Osteocyte (in vitro differentiated cells): ENCODE measurements around the gene DHCR7. TPM values are rescaled to one million over a fixed set of nuclear protein-coding genes. Genes with fewer than 3 reads are reported as not detected.

Experiments used
- DNase-seq: peaks from one replicate; pipeline ENCODE4 v3.0.0; 2021; ENCODE audit warnings: mixed read lengths; ENCODE audit not compliant: unreplicated experiment; ENCODE audit errors: extremely low spot score
- H3K27ac Mint-ChIP-seq: one replicate; pipeline ENCODE4 v1.8.0; 2021; ENCODE audit warnings: mild to moderate bottlenecking, mixed read lengths; ENCODE audit not compliant: unreplicated experiment
- H3K27me3 Mint-ChIP-seq: one replicate; pipeline ENCODE4 v1.8.0; 2021; ENCODE audit warnings: mixed read lengths; ENCODE audit not compliant: unreplicated experiment
- H3K36me3 Mint-ChIP-seq: one replicate; pipeline ENCODE4 v1.8.0; 2021; ENCODE audit warnings: mixed read lengths; ENCODE audit not compliant: unreplicated experiment
- H3K4me1 Mint-ChIP-seq: one replicate; pipeline ENCODE4 v1.8.0; 2021; ENCODE audit warnings: mixed read lengths; ENCODE audit not compliant: unreplicated experiment
- H3K4me3 Mint-ChIP-seq: one replicate; pipeline ENCODE4 v1.8.0; 2021; ENCODE audit warnings: mild to moderate bottlenecking, moderate library complexity, mixed read lengths; ENCODE audit not compliant: unreplicated experiment
- H3K9me3 Mint-ChIP-seq: one replicate; pipeline ENCODE4 v1.8.0; 2021; ENCODE audit warnings: mixed read lengths; ENCODE audit not compliant: unreplicated experiment
- total RNA-seq: library from RNA; stranded (reverse); gene quantifications from 2 replicates; pipeline ENCODE4 v1.2.1, GENCODE V29; 2021
- TF ChIP-seq, protein P1 (sequence below): fragments of 200-600 bp; sonication (generic); IDR thresholded peaks from 2 replicates; pipeline ENCODE4 v1.5.0; 2021; ENCODE audit warnings: antibody characterized with exemption, mild to moderate bottlenecking, moderate library complexity

DHCR7 gene
- total RNA-seq, 1 donor from 2014 or later: 30.2 TPM

DNA sequence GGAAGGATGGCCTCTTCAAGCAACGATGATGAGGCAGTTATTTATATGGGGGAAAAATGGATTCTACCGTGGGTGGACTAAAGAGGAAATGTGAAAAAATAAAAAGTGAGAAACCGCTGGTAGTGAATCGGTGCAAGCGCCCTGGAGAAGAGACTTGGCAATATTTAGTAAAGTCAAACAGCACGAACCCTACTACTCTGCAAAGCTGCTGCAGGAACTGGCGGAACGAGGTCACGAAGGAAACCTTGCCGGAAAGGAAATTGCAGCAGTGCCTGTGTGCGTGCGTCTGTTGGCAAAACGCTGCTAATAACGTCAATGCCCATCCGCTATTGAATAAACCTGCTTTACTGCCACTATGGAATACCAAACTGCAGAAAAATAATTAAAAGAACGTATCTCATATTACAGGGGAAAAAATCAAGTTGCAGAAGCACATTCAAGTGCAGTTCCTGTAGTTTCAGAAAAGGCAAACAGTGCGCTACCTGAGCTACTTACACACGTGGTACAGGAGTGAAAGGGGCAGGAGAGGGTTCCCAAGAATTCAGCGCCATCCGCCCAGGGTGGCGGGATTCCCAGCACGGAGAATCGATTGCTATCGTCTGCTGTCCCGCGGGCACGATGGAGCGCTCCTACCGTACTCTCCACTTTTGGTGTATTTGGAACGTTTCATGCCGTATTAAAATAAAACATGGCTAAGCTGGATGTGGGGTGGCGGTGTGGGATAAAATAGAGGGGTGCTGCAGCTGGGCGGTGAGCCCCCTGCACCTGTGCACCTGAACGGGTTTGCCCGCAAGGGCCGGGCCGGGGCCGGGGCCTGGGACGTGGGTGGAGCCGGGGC lies 4.2 kb upstream of the DHCR7 start:
- Mint-ChIP-seq H3K9me3 (no peaks in the 10 kb centered on the region), H3K4me3 (peak overlapping the region; percentile 85), H3K4me1 (peaks cover 36% of the 10 kb centered on the region), H3K27me3 (no peaks in the 10 kb centered on the region), H3K36me3 (peaks cover 17% of the 10 kb centered on the region), H3K27ac (peak overlapping the region; percentile 46)
- TF ChIP-seq, protein P1, sequence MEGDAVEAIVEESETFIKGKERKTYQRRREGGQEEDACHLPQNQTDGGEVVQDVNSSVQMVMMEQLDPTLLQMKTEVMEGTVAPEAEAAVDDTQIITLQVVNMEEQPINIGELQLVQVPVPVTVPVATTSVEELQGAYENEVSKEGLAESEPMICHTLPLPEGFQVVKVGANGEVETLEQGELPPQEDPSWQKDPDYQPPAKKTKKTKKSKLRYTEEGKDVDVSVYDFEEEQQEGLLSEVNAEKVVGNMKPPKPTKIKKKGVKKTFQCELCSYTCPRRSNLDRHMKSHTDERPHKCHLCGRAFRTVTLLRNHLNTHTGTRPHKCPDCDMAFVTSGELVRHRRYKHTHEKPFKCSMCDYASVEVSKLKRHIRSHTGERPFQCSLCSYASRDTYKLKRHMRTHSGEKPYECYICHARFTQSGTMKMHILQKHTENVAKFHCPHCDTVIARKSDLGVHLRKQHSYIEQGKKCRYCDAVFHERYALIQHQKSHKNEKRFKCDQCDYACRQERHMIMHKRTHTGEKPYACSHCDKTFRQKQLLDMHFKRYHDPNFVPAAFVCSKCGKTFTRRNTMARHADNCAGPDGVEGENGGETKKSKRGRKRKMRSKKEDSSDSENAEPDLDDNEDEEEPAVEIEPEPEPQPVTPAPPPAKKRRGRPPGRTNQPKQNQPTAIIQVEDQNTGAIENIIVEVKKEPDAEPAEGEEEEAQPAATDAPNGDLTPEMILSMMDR: no peak
- DNase-seq: no peak

DNA sequence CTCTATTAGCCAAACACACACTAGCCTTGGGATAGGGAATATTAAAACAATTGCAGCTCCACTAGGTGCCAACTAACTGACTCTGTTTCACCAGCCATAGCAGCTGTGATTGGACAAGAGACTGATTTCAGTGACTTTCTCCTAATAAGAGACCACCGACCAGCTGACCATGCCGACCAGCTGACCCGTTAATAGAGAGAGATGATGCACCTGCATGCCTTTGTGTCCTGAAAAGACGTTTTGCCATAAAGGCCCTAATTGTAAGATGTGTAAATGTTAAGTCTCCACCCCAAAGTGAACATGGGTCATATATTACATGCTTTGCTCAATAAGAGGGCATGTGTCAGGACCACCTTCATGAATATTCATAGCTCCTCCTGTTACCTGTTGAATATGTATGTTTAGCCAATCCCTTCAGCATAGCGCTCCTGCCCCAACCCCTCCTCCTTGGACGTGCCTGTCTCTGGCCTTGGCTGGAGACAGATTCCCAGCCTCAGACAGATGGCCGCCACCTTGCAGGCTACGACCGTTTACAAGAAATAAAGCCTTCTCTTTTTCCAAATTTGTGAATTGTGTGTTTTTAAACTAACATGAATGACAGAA lies 3.5 kb upstream of the DHCR7 start:
- Mint-ChIP-seq H3K9me3 (no peaks in the 10 kb centered on the region), H3K4me1 (peaks cover 37% of the 10 kb centered on the region), H3K27me3 (no peaks in the 10 kb centered on the region), H3K4me3 (peak overlapping the region; percentile 85), H3K27ac (peak overlapping the region; percentile 46), H3K36me3 (peaks cover 9% of the 10 kb centered on the region)
- DNase-seq: no peak
- TF ChIP-seq, protein P1: no peak

DNA sequence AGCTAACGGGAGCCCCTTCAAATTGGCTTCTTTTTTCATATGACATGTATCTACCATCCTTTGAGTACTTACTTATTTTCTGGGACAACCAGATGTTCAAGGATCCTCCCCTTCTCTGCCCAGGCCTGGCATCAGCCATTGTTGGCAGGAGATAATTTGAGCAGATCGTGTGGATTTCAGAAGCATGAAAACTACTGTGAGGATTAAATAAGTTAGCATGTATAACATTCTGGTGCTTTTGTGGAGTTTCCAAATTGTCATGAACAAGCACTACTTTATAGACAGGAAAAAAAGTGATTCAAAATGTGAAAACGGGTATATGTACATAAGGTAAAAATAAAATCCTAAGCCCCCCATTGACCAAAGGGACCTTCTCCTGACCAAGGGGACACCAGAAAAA lies 2.7 kb upstream of the DHCR7 start:
- no peak for DNase-seq
- no peak overlapping the region for H3K4me3 Mint-ChIP-seq
- TF ChIP-seq, protein P1: no peak
- H3K27me3 Mint-ChIP-seq: no peaks in the 10 kb centered on the region
- H3K36me3 Mint-ChIP-seq: peaks cover 9% of the 10 kb centered on the region
- H3K27ac Mint-ChIP-seq: no peak overlapping the region
- H3K4me1 Mint-ChIP-seq: peaks cover 37% of the 10 kb centered on the region
- H3K9me3 Mint-ChIP-seq: no peaks in the 10 kb centered on the region

DNA sequence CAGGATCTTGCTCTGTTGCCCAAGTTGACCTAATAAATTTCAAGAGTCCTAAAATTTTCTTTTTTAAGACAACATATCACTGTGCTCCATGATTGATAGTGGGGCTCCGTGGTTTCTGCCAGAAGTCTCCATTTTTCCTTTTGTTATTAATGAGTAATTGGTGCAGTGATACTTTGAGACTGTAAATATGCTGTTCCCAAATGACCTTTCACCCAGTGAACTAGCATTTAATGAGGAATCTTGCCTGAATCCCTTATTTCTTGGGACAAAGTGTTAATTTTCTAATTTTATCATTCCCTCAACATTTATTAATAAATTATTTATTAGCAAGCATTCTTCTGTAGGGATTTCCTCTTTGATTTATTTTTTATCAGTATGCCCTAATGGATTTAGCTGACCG lies 2.3 kb upstream of the DHCR7 start:
- no peak overlapping the region for H3K27ac Mint-ChIP-seq
- H3K36me3 Mint-ChIP-seq: peaks cover 10% of the 10 kb centered on the region
- no peak for DNase-seq
- no peaks in the 10 kb centered on the region for H3K9me3 Mint-ChIP-seq
- no peak overlapping the region for H3K4me3 Mint-ChIP-seq
- peaks cover 37% of the 10 kb centered on the region for H3K4me1 Mint-ChIP-seq
- TF ChIP-seq, protein P1: no peak
- H3K27me3 Mint-ChIP-seq: no peaks in the 10 kb centered on the region

DNA sequence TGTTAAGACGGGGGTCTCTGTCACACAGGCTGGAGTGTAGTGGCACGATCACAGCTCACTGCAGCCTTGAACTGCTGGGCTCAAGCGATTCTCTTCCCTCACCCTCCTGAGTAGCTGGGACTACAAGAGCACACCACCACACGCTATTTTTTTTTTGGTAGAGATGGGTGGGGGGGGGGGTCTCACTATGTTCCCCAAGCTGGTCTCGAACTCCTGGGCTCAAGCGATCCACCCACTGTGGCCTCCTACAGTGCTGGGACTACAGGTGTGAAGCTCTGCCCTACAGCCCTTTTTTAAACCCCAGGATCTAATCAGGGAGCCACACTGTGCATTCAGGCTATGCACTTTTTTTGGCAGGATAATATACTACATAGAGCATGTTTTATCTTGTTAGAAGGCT lies 1.4 kb upstream of the DHCR7 start:
- TF ChIP-seq, protein P1: no peak
- H3K4me3 Mint-ChIP-seq: peak overlapping the region; percentile 92
- peak overlapping the region; percentile 78 for H3K27ac Mint-ChIP-seq
- peaks cover 12% of the 10 kb centered on the region for H3K36me3 Mint-ChIP-seq
- peaks cover 36% of the 10 kb centered on the region for H3K4me1 Mint-ChIP-seq
- no peak for DNase-seq
- no peaks in the 10 kb centered on the region for H3K9me3 Mint-ChIP-seq
- no peaks in the 10 kb centered on the region for H3K27me3 Mint-ChIP-seq
